Epithelial cell of proximal tubule (primary cell): ENCODE measurements around the gene ST8SIA5. TPM values are rescaled to one million over a fixed set of nuclear protein-coding genes. Genes with fewer than 3 reads are reported as not detected.

Experiments
- DNase-seq: peaks from one replicate; pipeline ENCODE4 v3.0.0-alpha.2; 2011; ENCODE audit warnings: low read depth
- H3K4me3 ChIP-seq: 2 replicates; pipeline ENCODE4 v1.5.1; 2011; ENCODE audit warnings: low read depth, mild to moderate bottlenecking, low read length
- total RNA-seq: library from RNA; depleted of rRNA; stranded (reverse); fragments of >200 nt; gene quantifications from 2 replicates; pipeline ENCODE4 v1.2.3, GENCODE V29; 2015
- TF ChIP-seq, protein P1 (sequence below): conservative IDR thresholded peaks from 2 replicates; pipeline ENCODE4 v1.5.1; 2012; ENCODE audit warnings: low read depth, mild to moderate bottlenecking, low read length

ST8SIA5 gene
- total RNA-seq, 1 donor from 2014 or later: not detected

DNA sequence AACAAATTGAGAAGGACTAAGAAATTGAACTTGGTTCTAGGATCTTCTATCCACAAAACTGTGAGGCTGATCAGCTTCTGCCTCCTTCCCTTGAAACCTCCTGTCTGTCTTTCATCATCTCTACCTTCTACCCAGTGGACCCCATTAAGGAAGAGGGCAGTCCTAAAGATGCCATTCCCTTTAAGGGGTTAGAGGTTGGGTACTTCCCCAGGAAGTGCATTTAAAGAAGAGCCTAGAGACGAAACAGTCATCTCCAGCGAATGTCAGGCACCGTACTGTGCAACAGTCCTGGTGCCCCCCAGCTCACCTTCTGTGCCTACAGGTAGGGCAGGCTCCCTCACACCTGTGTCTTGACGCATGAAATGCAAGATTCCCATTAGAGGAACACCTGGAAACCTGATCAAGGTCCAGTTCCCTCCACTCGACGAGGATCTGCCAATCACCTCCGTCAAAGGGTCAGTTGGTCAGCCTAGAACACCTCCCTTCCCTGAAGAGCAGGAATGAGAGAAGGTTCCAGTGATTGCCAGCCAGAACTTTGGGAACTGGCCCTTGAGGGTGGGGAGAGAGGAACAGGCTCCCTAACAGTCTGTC, 120.7 kb downstream of the ST8SIA5 start:
- DNase-seq: no peak
- H3K4me3 ChIP-seq: no peak overlapping the region
- TF ChIP-seq, protein P1, sequence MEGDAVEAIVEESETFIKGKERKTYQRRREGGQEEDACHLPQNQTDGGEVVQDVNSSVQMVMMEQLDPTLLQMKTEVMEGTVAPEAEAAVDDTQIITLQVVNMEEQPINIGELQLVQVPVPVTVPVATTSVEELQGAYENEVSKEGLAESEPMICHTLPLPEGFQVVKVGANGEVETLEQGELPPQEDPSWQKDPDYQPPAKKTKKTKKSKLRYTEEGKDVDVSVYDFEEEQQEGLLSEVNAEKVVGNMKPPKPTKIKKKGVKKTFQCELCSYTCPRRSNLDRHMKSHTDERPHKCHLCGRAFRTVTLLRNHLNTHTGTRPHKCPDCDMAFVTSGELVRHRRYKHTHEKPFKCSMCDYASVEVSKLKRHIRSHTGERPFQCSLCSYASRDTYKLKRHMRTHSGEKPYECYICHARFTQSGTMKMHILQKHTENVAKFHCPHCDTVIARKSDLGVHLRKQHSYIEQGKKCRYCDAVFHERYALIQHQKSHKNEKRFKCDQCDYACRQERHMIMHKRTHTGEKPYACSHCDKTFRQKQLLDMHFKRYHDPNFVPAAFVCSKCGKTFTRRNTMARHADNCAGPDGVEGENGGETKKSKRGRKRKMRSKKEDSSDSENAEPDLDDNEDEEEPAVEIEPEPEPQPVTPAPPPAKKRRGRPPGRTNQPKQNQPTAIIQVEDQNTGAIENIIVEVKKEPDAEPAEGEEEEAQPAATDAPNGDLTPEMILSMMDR: no peak

DNA sequence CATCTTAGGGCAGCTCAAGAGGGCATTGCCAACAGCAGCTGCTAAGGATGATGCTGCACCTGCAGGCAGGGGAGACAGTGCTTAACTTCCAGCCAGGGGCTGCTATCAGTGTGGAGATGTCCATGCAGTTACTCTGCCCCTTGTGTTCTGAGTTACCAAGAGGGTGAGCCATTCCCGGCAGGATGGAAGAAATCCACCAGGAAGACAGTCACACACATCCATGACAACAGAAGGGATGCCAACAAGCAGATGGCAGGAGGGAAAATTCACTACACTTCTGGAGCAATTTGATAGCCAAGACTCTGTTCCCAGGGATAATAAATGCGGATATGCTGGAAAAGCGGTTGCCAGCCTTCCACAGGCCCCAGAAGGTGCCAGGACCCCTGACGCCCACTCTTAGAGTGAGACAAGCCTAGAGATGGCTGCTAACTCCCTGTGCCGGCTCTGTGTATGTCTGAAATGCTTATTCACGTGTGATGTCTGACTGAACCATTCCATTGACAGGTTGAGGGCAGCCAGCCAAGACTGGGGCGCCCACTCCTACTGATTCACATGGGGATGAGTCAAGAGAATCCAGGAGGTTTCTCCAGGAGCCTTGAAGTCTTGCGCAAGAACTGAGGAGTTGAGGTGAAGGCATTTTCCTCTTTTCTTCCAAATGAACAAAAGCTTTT, 124.3 kb downstream of the ST8SIA5 start:
- TF ChIP-seq, protein P1: no peak
- peak; percentile 74 for DNase-seq
- no peak overlapping the region for H3K4me3 ChIP-seq

DNA sequence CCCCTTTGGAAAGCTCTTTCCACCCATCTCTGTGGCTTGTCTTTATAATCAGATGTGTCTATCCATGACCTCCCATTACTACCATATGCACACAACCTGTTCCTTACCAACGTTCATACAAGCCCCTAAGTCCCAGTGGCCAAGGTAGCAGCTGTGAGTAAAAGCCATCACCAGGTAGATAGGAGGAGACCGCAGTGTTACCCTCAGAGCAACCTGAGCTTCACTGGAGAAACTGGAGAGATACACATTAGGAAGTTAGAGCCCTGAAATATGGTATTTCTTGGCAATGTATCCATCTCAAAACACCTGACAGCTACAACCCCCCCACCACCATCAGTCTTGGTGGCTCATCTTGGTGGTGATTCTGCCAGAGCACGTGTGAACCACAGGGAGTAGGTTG, 125.9 kb downstream of the ST8SIA5 start:
- no peak for DNase-seq
- no peak overlapping the region for H3K4me3 ChIP-seq
- TF ChIP-seq, protein P1: no peak

DNA sequence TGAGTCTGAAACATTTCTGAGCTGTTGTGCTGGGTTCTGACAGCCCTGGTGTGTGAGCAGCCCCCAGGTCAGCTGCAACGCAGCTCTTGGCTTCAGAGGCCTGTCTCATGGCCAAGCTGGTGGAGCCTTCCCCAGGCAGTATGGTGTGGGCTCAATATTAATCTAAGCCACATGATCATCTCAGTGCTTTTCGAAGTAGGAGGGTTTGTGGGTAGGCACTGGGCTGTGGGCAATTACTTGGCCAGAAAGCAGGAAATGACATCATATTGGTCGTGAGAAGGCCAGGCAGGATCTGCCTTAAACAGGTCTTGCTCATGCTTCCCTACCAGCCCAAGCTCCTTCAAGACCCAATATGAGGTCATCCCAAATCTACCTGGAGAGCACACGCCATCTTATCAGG, 126.7 kb downstream of the ST8SIA5 start:
- no peak overlapping the region for H3K4me3 ChIP-seq
- no peak for DNase-seq
- TF ChIP-seq, protein P1: no peak

DNA sequence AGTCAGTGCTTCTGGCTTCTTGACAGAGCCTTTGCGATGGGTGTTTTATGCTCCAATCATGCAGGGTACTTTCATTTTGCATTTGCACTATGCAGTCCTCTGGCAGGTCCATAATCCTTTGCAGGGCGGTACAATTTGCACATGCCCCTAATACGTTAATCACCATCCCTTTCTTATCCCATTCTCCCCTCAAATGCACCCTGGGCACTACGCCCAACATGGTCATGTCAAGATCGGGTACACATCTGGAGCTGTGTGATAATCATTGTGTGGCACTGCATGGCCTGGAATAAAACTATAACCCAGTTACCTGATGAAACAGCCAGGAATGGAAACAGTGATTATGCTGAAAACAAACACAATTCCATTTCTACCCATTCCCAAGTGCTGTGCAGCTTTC, 127.5 kb downstream of the ST8SIA5 start:
- TF ChIP-seq, protein P1: no peak
- H3K4me3 ChIP-seq: no peak overlapping the region
- DNase-seq: no peak

DNA sequence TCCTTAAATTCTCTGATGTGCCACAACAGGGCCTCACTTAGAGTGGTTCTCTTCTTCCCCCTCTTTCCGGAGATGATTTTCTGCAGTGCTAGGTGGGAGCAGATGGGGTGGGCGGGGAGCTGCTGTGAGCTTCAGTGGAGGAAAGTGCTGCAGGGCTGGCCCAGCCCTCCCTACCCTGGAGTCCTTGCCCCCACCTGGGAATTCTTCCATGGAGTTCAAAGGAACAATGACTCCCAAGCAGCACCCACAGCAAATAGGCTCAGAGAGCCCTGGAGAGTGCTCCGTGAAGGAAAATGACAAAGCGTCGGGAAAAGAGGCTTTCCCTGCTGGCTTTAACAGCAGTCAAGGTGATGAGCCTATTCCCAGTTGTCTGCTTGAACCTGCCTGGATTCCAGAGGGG, 128.6 kb downstream of the ST8SIA5 start:
- no peak overlapping the region for H3K4me3 ChIP-seq
- TF ChIP-seq, protein P1: no peak
- no peak for DNase-seq

DNA sequence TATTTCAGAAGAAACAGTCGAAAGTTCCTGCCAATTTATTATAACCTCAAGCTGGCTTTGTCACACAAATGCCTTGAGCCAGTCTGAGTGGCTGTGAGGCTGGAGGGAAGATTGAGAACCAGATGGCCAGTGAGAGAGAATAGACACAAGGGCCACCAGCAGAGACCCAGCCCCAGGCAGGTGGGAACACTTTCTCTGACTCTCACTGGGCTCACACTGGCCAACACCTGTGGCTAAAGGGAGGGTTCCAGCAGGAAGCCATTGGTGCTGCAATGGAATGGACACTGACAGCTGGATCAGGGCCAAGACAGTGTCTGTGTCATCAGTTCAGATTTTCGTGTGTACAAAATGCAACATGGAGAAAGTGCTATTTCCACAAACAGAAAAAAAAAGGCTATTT, 129.7 kb downstream of the ST8SIA5 start:
- TF ChIP-seq, protein P1: no peak
- DNase-seq: no peak
- H3K4me3 ChIP-seq: no peak overlapping the region
